T-helper 2 cell treated with Interferon-gamma antibody and Interleukin-4, amounts not matched to agents 5 μg/mL and 100 μg/mL, for 36 hours (primary cell): ENCODE data around the gene OPTC.
"Not testable (repeated sequence)": the region's sequence is repeated elsewhere in the genome, so short reads cannot be mapped to it uniquely, and the experiment has no call there.

ENCODE experiments used
- DNase-seq: peaks from one replicate; pipeline ENCODE4 v3.0.0; 2021; ENCODE audit warnings: low spot score
- H3K27ac Mint-ChIP-seq: one replicate; pipeline ENCODE4 v1.8.0; 2021; ENCODE audit warnings: mild to moderate bottlenecking, mixed read lengths
- H3K27me3 Mint-ChIP-seq: one replicate; pipeline ENCODE4 v1.8.0; 2021; ENCODE audit warnings: low read depth, mixed read lengths
- H3K36me3 Mint-ChIP-seq: one replicate; pipeline ENCODE4 v1.8.0; 2021; ENCODE audit warnings: low read depth, mixed read lengths
- H3K4me1 Mint-ChIP-seq: one replicate; pipeline ENCODE4 v1.8.0; 2021; ENCODE audit warnings: low read depth, mixed read lengths
- H3K4me3 Mint-ChIP-seq: one replicate; pipeline ENCODE4 v1.8.0; 2022; ENCODE audit warnings: mild to moderate bottlenecking, moderate library complexity, mixed read lengths
- H3K9me3 Mint-ChIP-seq: one replicate; pipeline ENCODE4 v1.8.0; 2021; ENCODE audit warnings: mixed read lengths

The OPTC gene

DNA sequence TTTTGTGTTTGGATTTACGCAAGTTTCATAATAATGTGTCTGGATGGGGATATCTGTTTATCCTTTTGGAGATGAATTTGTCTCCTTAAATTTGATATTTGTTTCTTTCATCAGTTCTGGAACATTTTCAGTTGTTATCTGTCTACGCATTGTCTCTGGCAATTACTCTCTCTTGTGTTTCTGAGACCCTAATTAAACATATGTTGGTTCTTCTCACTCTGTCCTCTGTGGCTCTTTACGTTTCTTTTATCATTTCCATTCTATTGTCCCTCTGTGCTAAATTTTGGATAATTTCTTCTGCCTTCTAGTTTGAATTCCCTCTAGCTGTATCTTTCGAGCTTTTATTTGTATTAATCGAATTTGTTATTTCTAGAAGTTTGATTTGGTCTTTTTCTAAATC lies 35.9 kb upstream of the OPTC start:
- Mint-ChIP-seq H3K27me3 (peaks cover 14% of the 10 kb centered on the region), H3K4me1 (no peaks in the 10 kb centered on the region), H3K4me3 (no peak overlapping the region), H3K9me3 (no peaks in the 10 kb centered on the region), H3K27ac (no peak overlapping the region), H3K36me3 (no peaks in the 10 kb centered on the region)
- DNase-seq = no peak

DNA sequence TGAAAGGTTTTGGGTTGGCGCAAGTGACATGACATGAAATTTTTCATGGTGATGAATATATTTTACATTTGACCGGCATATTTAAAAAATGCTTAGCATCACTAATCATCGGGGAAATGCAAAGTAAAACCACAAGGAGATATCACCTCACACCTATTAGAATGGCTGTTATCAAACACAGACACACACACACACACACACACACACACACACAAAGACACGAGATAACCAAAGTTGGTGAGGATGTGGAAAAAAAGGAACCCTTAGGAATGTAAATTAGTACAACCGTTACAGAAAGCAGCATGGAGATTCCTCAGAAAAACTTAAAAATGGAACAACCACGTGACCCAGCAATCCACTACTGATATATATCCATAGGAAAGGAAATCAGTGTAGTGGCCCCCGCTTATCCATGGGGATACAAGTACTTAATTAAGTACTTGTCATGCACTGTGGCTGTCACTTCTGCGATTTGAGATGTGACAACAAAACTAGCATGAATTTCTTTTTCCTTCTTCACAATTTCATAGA lies 34.2 kb upstream of the OPTC start:
- Mint-ChIP-seq H3K27me3 (peaks cover 18% of the 10 kb centered on the region), H3K4me3 (no peak overlapping the region), H3K36me3 (no peaks in the 10 kb centered on the region), H3K27ac (no peak overlapping the region), H3K4me1 (no peaks in the 10 kb centered on the region), H3K9me3 (no peaks in the 10 kb centered on the region)
- DNase-seq = no peak

DNA sequence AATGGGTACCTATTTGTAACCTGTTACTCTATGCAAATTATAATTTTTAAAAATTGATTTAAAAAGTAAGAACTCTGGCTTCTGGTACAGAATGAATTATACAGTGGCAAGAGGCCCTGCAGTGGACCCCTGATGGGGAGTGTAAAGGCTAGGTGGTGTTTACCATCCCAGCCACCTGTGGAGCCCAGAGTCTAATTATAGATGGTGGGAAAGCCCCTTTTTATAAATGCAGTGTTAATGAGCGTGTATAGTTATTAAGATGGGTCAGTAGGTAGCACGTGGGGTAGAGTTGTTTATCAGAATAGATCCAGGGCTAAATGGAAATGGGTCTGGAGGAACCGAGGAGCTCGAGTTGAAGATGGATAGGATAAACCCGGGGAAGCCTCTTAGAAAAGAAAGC lies 32.2 kb upstream of the OPTC start:
- Mint-ChIP-seq H3K36me3 (no peaks in the 10 kb centered on the region), H3K4me1 (no peaks in the 10 kb centered on the region), H3K27me3 (peaks cover 18% of the 10 kb centered on the region), H3K4me3 (no peak overlapping the region), H3K27ac (no peak overlapping the region), H3K9me3 (no peaks in the 10 kb centered on the region)
- no peak for DNase-seq

DNA sequence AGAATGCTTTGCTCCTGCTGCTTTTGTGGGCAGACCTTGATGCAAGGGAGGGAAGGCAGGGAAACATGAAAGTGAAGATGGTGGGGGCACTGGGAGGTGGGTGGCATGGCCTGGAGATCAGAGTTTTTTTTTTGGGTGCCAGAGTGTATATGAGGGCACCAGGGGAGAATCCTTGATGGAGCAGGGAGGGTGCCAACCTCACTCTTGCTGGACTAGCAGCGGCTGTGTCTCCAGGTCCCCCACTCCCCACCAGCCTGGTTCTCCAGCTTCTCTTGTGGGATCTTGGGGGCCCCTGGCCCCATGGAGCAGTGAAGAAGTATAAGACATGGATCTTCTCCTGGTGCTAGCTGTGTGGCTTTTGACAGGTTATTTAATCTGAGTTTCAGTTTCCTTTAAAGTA lies 31.8 kb upstream of the OPTC start:
- Mint-ChIP-seq H3K4me1 (no peaks in the 10 kb centered on the region), H3K27ac (no peak overlapping the region), H3K27me3 (peaks cover 16% of the 10 kb centered on the region), H3K36me3 (no peaks in the 10 kb centered on the region), H3K9me3 (no peaks in the 10 kb centered on the region), H3K4me3 (no peak overlapping the region)
- DNase-seq = no peak

DNA sequence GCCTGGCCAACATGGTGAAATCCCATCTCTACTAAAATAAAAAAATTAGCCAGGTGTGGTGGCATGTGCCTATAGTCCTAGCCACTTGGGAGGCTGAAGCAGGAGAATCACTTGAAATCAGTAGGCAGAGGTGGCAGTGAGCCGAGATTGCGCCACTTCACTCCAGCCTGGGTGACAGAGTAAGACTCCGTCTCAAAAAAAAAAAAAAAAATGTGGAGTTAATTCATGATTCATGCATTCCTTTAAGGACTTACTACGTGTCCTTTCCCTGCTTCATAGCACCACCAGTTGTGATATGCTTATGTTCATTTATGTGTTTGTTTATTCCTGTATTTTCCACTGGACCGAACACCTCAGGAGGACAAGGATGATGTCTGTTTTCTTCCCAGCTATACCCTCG lies 31.1 kb upstream of the OPTC start:
- H3K36me3 Mint-ChIP-seq = no peaks in the 10 kb centered on the region
- no peaks in the 10 kb centered on the region for H3K9me3 Mint-ChIP-seq
- peaks cover 11% of the 10 kb centered on the region for H3K27me3 Mint-ChIP-seq
- no peaks in the 10 kb centered on the region for H3K4me1 Mint-ChIP-seq
- no peak overlapping the region for H3K27ac Mint-ChIP-seq
- no peak overlapping the region for H3K4me3 Mint-ChIP-seq
- DNase-seq = no peak

DNA sequence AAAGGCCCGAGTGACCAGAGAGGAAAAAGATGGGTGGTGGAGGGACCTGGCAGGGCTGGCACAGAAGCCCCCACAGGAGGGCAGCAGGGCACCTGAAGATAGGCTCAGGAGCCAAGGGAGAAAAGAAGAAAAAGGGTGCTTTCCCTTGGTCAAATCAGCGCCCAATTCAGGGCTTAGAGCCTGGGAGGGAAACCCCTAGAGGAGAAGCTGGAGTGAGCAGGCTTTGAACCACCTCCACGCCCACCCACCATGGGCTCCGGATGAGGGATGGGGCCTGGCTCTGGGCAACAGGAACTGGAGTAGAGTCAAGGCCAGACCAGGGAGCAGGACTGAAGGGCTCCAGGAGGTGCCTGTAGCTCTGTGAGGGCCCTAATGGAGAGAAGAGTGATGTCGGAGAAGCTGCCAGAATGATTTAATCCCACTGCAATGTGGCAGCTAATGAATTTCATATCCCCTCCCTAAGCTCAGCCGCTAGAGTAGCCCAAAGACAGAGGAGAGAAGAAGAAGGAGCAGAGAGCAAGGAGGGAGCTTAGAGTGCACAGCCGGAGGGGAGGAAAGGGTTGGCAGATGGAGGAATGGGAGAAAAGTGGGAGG lies 30.4 kb upstream of the OPTC start:
- no peaks in the 10 kb centered on the region for H3K9me3 Mint-ChIP-seq
- peaks cover 14% of the 10 kb centered on the region for H3K27me3 Mint-ChIP-seq
- no peaks in the 10 kb centered on the region for H3K36me3 Mint-ChIP-seq
- no peak for DNase-seq
- H3K27ac Mint-ChIP-seq = no peak overlapping the region
- H3K4me1 Mint-ChIP-seq = no peaks in the 10 kb centered on the region
- no peak overlapping the region for H3K4me3 Mint-ChIP-seq

DNA sequence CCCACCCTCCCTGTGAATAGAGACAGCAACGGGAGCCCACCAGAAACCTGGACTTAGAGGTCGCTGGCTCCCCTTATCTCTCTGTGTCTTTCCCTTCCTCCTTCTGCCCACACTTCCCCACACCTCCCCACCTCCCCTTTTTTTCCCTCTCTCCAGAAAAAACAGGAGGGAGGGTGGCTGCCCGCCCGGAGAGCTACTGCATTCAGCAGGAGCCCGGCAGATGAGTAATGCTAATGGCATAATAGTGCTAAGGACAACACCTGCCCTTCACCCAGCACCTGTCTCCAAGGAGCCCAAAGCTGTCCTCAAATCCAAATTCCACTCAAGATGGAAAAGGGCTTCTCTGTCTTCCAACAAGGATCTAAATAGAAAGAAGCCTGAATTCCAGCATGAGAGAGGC lies 29.7 kb upstream of the OPTC start:
- Mint-ChIP-seq H3K4me1 (no peaks in the 10 kb centered on the region), H3K27me3 (peaks cover 15% of the 10 kb centered on the region), H3K9me3 (no peaks in the 10 kb centered on the region), H3K27ac (no peak overlapping the region), H3K4me3 (no peak overlapping the region), H3K36me3 (no peaks in the 10 kb centered on the region)
- DNase-seq = no peak

DNA sequence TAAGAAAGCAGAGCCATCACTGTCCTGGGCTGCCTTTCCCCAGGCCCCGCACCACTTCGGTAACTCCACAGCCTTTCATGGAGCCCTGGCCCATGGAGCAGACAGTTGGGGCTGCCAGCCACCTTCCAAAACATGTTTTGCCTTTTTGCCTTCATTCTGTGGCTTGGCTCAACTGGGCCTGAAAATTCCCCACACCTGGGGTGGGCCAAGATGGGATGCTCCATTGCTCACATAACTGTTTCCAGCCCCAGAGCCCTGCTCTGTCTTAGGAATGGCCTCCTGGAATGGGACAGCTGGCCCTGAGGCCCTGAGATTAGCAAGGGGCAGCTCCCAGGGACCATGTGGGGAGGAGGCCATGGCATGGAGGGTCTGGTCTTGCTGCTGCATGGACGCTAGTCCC lies 29.2 kb upstream of the OPTC start:
- Mint-ChIP-seq H3K9me3 (no peaks in the 10 kb centered on the region), H3K4me1 (no peaks in the 10 kb centered on the region), H3K27me3 (peaks cover 15% of the 10 kb centered on the region), H3K4me3 (no peak overlapping the region), H3K36me3 (no peaks in the 10 kb centered on the region), H3K27ac (no peak overlapping the region)
- no peak for DNase-seq

DNA sequence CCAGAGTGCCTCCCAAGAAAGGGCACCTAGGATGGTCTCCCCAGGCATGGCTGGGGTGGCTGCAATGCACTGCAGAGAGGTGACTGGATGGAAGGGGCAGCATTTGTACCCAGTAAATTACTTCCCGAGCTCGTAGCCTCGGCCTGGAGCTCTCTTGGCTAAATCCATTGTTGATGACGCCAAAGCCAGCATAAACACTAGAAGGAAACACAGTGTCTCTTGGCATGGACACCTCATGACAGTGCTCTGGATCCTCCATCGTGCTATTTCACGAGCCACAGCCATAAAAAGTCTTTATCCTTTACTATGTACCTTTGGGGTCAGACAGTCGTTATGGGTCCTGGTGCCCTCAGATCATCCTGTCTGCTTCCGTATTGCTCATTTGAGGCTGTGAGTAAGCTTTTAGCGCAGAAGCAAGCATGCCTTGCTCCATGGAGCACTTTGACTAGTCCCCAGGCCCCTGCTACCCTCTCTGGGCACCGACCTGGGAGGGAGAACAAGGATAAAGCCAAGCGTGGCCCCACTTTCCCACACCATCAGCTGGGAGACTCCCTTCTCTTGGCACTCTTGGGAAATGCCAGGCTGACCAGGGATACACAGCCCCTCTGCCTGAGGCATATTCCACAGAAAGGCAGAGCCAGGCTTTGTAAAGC lies 28.7 kb upstream of the OPTC start:
- Mint-ChIP-seq H3K27ac (no peak overlapping the region), H3K36me3 (no peaks in the 10 kb centered on the region), H3K4me1 (no peaks in the 10 kb centered on the region), H3K27me3 (peaks cover 15% of the 10 kb centered on the region), H3K4me3 (no peak overlapping the region), H3K9me3 (no peaks in the 10 kb centered on the region)
- no peak for DNase-seq

DNA sequence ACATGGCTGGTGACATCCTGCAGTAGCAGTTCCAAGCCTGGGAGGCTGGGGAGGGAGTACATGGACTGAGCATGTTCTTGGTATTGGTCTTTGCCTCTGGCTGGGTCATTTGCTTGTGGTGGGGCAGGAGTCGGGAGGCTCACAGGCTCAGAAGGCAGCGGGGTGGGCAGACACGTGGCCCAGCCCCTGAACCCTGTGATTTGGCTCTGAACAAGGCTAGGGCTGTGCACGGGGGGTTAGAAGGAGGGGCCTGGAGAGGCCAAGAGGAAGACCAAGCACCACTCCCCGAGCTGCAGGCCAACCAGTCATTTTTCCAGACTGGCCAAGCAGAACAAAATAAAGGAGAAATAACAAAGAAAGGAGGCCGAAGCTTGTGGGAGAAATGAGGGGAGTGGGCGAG lies 28.0 kb upstream of the OPTC start:
- DNase-seq = no peak
- no peak overlapping the region for H3K4me3 Mint-ChIP-seq
- H3K9me3 Mint-ChIP-seq = no peaks in the 10 kb centered on the region
- H3K4me1 Mint-ChIP-seq = no peaks in the 10 kb centered on the region
- H3K36me3 Mint-ChIP-seq = no peaks in the 10 kb centered on the region
- peaks cover 14% of the 10 kb centered on the region for H3K27me3 Mint-ChIP-seq
- no peak overlapping the region for H3K27ac Mint-ChIP-seq

DNA sequence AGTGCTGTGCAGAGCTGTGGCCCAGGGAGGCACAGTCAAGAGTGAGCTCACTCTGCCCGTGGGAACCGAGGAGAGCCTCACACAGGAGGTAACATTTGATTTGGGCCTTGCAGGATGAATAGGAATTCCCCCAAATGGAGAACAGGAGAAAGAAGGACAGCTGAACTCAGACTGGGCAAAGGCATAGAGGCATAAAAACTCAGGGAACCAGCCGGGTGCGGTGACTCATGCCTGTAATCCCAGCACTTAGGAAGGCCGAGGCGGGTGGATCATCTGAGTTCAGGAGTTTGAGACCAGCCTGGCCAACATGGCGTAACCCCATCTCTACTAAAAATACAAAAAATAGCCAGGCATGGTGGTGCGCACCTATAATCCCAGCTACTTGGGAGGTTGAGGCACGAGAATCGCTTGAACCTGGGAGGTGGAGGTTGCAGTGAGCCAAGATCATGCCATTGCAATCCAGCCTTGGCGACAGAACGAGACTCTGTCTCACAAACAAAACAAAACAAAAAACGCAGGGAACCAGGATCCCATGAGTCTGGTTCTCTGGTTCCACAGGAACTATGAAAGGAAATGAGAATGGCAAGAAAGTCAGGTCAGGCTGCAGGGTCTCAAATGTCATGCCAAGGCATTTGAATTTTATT lies 26.9 kb upstream of the OPTC start:
- not testable (repeated sequence) for H3K4me3 Mint-ChIP-seq, H3K27ac Mint-ChIP-seq, H3K4me1 Mint-ChIP-seq, H3K36me3 Mint-ChIP-seq, DNase-seq, H3K9me3 Mint-ChIP-seq
- H3K27me3 Mint-ChIP-seq = peaks cover 14% of the 10 kb centered on the region

DNA sequence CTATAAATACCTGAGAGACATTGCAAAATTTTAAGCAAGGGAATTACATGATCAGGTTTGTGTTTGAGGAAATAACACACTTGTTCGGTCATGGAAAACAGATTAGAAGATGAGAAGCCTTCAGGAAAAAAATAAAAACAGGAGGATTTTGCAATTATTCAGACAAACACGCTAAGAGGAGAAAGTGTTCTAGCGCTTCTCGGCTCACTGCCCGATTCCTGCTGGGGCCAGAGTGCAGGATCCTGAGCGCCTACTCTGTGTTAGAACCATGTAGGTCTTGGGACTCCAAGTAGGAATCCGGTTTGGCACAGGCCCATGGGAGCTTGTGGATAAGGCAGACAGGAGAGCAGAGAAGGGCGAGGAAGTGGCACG lies 26.4 kb upstream of the OPTC start:
- Mint-ChIP-seq H3K4me3 (no peak overlapping the region), H3K9me3 (no peaks in the 10 kb centered on the region), H3K36me3 (no peaks in the 10 kb centered on the region), H3K27me3 (peaks cover 17% of the 10 kb centered on the region), H3K4me1 (no peaks in the 10 kb centered on the region), H3K27ac (no peak overlapping the region)
- no peak for DNase-seq

DNA sequence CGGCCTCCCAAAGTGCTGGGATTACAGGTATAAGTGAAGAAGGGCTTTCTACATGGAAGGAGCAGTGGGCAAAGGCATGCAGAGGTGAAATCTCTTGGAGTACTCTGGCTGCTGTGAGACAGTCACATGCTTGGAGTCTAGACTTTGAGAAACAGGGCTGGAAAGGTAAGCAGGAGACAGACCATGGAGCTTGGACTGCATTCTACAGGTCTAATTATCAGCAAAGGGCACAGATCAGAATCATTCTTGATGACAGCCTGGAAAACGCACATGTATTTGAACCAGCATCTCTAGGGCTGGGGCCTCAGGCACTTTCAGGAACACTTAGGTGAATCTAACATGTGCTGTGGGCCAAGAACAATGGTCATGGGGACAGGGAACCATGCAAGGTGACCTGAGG lies 25.6 kb upstream of the OPTC start:
- H3K9me3 Mint-ChIP-seq = no peaks in the 10 kb centered on the region
- no peaks in the 10 kb centered on the region for H3K36me3 Mint-ChIP-seq
- no peak overlapping the region for H3K27ac Mint-ChIP-seq
- DNase-seq = no peak
- H3K4me1 Mint-ChIP-seq = no peaks in the 10 kb centered on the region
- peaks cover 17% of the 10 kb centered on the region for H3K27me3 Mint-ChIP-seq
- H3K4me3 Mint-ChIP-seq = no peak overlapping the region

DNA sequence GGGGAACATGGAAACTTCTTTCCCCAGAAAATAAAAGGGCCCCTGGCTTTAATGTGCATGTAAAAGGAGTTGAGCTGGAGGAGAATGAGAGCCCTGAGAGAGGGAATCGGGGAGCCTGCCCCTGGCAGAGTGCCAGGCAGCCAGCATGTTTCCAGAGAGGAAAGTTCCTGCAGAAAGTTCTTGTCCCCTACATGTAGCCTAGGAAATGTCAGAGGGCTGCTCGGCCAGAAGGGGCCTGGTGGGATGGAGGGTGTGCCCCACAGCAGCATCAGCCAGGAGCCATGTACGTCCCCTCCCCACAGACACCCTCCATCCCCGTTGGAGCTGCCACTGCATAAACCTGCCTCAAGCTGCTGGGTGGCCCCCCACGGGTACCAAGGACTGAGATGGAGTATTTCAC lies 23.7 kb upstream of the OPTC start:
- Mint-ChIP-seq H3K27me3 (peaks cover 19% of the 10 kb centered on the region), H3K4me3 (no peak overlapping the region), H3K36me3 (no peaks in the 10 kb centered on the region), H3K27ac (no peak overlapping the region), H3K4me1 (no peaks in the 10 kb centered on the region), H3K9me3 (no peaks in the 10 kb centered on the region)
- no peak for DNase-seq
